ENCODE data around the gene ACD. TPM values are rescaled to one million over a fixed set of nuclear protein-coding genes. Genes with fewer than 3 reads are reported as not detected.

ACD gene
- total RNA-seq, 1 experiment from 2014 or later, result 34.7 TPM

GRCh38 chr16:67685388-67686112 is 25.5 kb upstream of the ACD start:
- intact Hi-C loops (cut with micrococcal nuclease; ENCODE audit: unreplicated experiment), result no loop called here
- no peak for DNase-seq
- no peak overlapping the region for H3K4me3 ChIP-seq
- POLR2A ChIA-PET (ENCODE audit: unreplicated experiment), result no interaction called here
- H4K20me1 ChIP-seq (ENCODE audit: insufficient read depth), result no peaks in the 10 kb centered on the region
- no peak overlapping the region for H3K4me2 ChIP-seq
- no peak overlapping the region for H2AFZ ChIP-seq
- H3K4me1 ChIP-seq (replicated peaks; ENCODE audit: insufficient read depth), result no peaks in the 10 kb centered on the region
- no TSS peak for BruUV-seq (replicated peaks)
- CTCF ChIA-PET, result no interaction called here
- no peak overlapping the region for H3K27ac ChIP-seq
- peaks cover 3% of the 10 kb centered on the region; the same call in 1 of the 2 replicates for H3F3A ChIP-seq (ENCODE audit: insufficient read depth, low read depth)
- H3K27me3 ChIP-seq (ENCODE audit: insufficient read depth, low read depth), result no peaks in the 10 kb centered on the region
- H3K9me3 ChIP-seq (ENCODE audit: insufficient read depth, low read depth), result no peaks in the 10 kb centered on the region
- H3K9me2 ChIP-seq (ENCODE audit: insufficient read depth), result no peaks in the 10 kb centered on the region
- no peaks in the 10 kb centered on the region for H3K36me3 ChIP-seq (ENCODE audit: low read depth)
- H3K79me2 ChIP-seq (ENCODE audit: low read depth), result no peaks in the 10 kb centered on the region
- no peak for TF ChIP-seq EZH2 (IDR thresholded peaks at IDR 0.05; ENCODE audit: low read depth)
- no peak for TF ChIP-seq CTCF (conservative IDR thresholded peaks at IDR 0.05)

- POLR2A ChIA-PET (ENCODE audit: unreplicated experiment), result no interaction called here
These were observed 23.7 kb upstream of the ACD start for GRCh38 chr16:67683767-67684166.

More at GRCh38 chr16:67683767-67684166, 23.7 kb upstream of the ACD start:
- CTCF ChIA-PET, result interaction anchor here (0.5 kb wide), 1 partner anchor 249 kb away, joined by 4 read pairs; no protein-coding TSS in a partner anchor
- no TSS peak for BruUV-seq (replicated peaks)
- Histone ChIP-seq H3K79me2 (ENCODE audit: low read depth) (no peaks in the 10 kb centered on the region), H3K4me3 (no peak overlapping the region), H4K20me1 (ENCODE audit: insufficient read depth) (no peaks in the 10 kb centered on the region), H3K4me1 (replicated peaks; ENCODE audit: insufficient read depth) (no peaks in the 10 kb centered on the region), H3K27ac (no peak overlapping the region), H3K27me3 (ENCODE audit: insufficient read depth, low read depth) (no peaks in the 10 kb centered on the region), H3K9me3 (ENCODE audit: insufficient read depth, low read depth) (no peaks in the 10 kb centered on the region), H3K9me2 (ENCODE audit: insufficient read depth) (no peaks in the 10 kb centered on the region), H3K4me2 (no peak overlapping the region), H3K36me3 (ENCODE audit: low read depth) (no peaks in the 10 kb centered on the region), H2AFZ (no peak overlapping the region), H3F3A (ENCODE audit: insufficient read depth, low read depth) (no peaks in the 10 kb centered on the region)
- DNase-seq, result no peak
- intact Hi-C loops (cut with micrococcal nuclease; ENCODE audit: unreplicated experiment), result no loop called here
- TF ChIP-seq EZH2 (IDR thresholded peaks at IDR 0.05; ENCODE audit: low read depth) (no peak), CTCF (conservative IDR thresholded peaks at IDR 0.05) (no peak)

Data from PC-9 (cell line).